Psoas muscle (tissue), 8 donors: ENCODE results near the gene RABL6. TPM values are rescaled to one million over a fixed set of nuclear protein-coding genes. Genes with fewer than 3 reads are reported as not detected.

Experiments used
- ATAC-seq, 4 donors: fragments of 200-7000 bp; cut with Tn5 transposase; one replicate each; pipeline ENCODE4 v1.9.1; 2020; ENCODE audit warnings: moderate library complexity in 3 of 4, mild to moderate bottlenecking in 2 of 4
- DNase-seq, 2 donors: peaks; one replicate each; pipeline ENCODE4 v3.0.0-alpha.2; 2020
- H3K27ac ChIP-seq: fragments of 200-600 bp; one replicate; pipeline ENCODE4 v1.8.0; 2022
- H3K27me3 ChIP-seq, 3 donors: fragments of 200-600 bp in 1 of 3; one replicate each; pipeline versions ENCODE4 v1.6.1 to v1.8.0; 2013 to 2022; ENCODE audit warnings: low read length in 2 of 3, mild to moderate bottlenecking in 2 of 3, moderate library complexity in 1 of 3; ENCODE audit not compliant: insufficient read depth in 3 of 3
- H3K36me3 ChIP-seq, 2 donors: fragments of 200-600 bp in 1 of 2; one replicate each; pipeline versions ENCODE4 v1.6.1 to v1.8.0; 2013 to 2022; ENCODE audit warnings: low read depth in 1 of 2, mild to moderate bottlenecking in 1 of 2, moderate library complexity in 1 of 2; ENCODE audit not compliant: insufficient read depth in 1 of 2
- H3K4me1 ChIP-seq: fragments of 200-600 bp; one replicate; pipeline ENCODE4 v1.8.0; 2022
- H3K4me3 ChIP-seq: fragments of 200-600 bp; one replicate; pipeline ENCODE4 v1.8.0; 2022; ENCODE audit warnings: mild to moderate bottlenecking
- H3K9me3 ChIP-seq: fragments of 200-600 bp; one replicate; pipeline ENCODE4 v1.8.0; 2022
- CTCF ChIP-seq: fragments of 200-600 bp; IDR thresholded peaks from one replicate; pipeline ENCODE4 v1.8.0; 2022; ENCODE audit warnings: antibody characterized with exemption
- WGBS, 3 donors: extraction: QIAGEN DNeasy Blood & Tissue Kit; methylation state at CpG; one replicate each; pipeline versions ENCODE4 v1.1.6 to v1.1.7; 2013; 5-methylcytosine and 5-hydroxymethylcytosine counted together
- intact Hi-C, 2 donors: fragments of 100-400 bp; cut with DNase I; formaldehyde crosslinking; loops; one replicate each; pipeline versions ENCODE4 v1.11.0 to v1.14.2; 2022
- polyA plus RNA-seq, 3 donors: library from polyadenylated mRNA; stranded (reverse); fragments of 200-250 nt; gene quantifications; one replicate each; pipeline ENCODE4 v1.2.3, GENCODE V29; 2013
- total RNA-seq, 4 donors: library from RNA; stranded (reverse); fragmentation: NEBNext Ultra II Directional in 2 of 4; extraction: Animal tissue kit (Norgen Biotek cat#: 25700) in 2 of 4; gene quantifications; one replicate each; pipeline versions ENCODE4 v1.2.1 to v1.2.4, GENCODE V29; 2021 to 2023
- donor health status: healthy with polysubstance abuse.
- donor health status: DM: no; HTN: no; CAD: no; lungs with moderate emphysema.
- donor health status: Bipolar disorder and iron deficiency.
- donor health status: healthy.
- donor health status: DM: yes; HTN: yes; CAD: no.
- donor health status: DM: no; HTN: no; CAD: no.
- donor health status: DM: no; HTN: no; CAD: no.
- donor health status: DM: yes; HTN: yes; CAD: no.

RABL6 gene
- total and polyA plus RNA-seq, 7 donors: 73.0 to 90.5 (median 82.5) TPM

GRCh38 chr9:136890661-136891060 lies 82.9 kb downstream of the RABL6 start:
- ATAC-seq: no peak
- Histone ChIP-seq H3K4me3 (no peak overlapping the region), H3K36me3 (peaks cover 0 to 25% of the 10 kb centered on the region in 2 donors), H3K4me1 (peaks cover 12% of the 10 kb centered on the region), H3K27me3 (no peaks in the 10 kb centered on the region), H3K27ac (no peak overlapping the region), H3K9me3 (no peaks in the 10 kb centered on the region)
- DNase-seq: no peak
- intact Hi-C loops: no loop called here
- TF ChIP-seq CTCF: no peak
- 83 to 89% (median 86%) methylated on average over 13 of the region's 13 CpGs for WGBS, 3 donors

Other genes starting within 250 kb of the RABL6 start
- 10 to 100 TPM; 47.0 to 55.3 (median 48.8) TPM for gene EGFL7, start 145.0 kb upstream of the RABL6 start, total RNA-seq
- gene EGFL7, start 145.0 kb upstream of the RABL6 start, polyA plus RNA-seq: 10 to 100 TPM; 34.7 to 73.4 (median 48.4) TPM
- gene AGPAT2, start 120.5 kb upstream of the RABL6 start, total RNA-seq: 10 to 100 TPM; 15.5 to 46.3 (median 31.5) TPM
- gene AGPAT2, start 120.5 kb upstream of the RABL6 start, polyA plus RNA-seq: 10 to 100 TPM; 25.9 to 66.5 (median 46.8) TPM
- gene DIPK1B, start 95.4 kb upstream of the RABL6 start, total RNA-seq: 1 to 10 TPM; 1.4 to 2.7 (median 2.3) TPM
- 1 to 10 TPM; 2.2 to 5.3 (median 3.5) TPM for gene DIPK1B, start 95.4 kb upstream of the RABL6 start, polyA plus RNA-seq
- 1 to 10 TPM in 3 of 4 donors, not detected in 1; 3.2 to 4.9 (median 4.1) TPM for gene LCN10, start 65.0 kb upstream of the RABL6 start, total RNA-seq
- 1 to 10 TPM; 3.0 to 4.6 (median 4.0) TPM for gene LCN10, start 65.0 kb upstream of the RABL6 start, polyA plus RNA-seq
- gene LCN6, start 59.4 kb upstream of the RABL6 start, total RNA-seq: 10 to 100 TPM in 1 of 4 donors, 1 to 10 TPM in 2, under 1 TPM in 1; 0.44 to 14.7 (median 5.5) TPM
- gene LCN6, start 59.4 kb upstream of the RABL6 start, polyA plus RNA-seq: 10 to 100 TPM; 10.7 to 15.0 (median 10.8) TPM
- 1 to 10 TPM in 1 of 4 donors, under 1 TPM in 2, not detected in 1; 0.44 to 1.5 (median 0.50) TPM for gene LCN8, start 49.7 kb upstream of the RABL6 start, total RNA-seq
- gene LCN8, start 49.7 kb upstream of the RABL6 start, polyA plus RNA-seq: under 1 TPM in 2 of 3 donors, not detected in 1; 0.16 to 0.17 TPM
- gene LCN15, start 43.4 kb upstream of the RABL6 start, total RNA-seq: under 1 TPM in 1 of 4 donors, not detected in 3; 0.22 TPM
- gene LCN15, start 43.4 kb upstream of the RABL6 start, polyA plus RNA-seq: 1 to 10 TPM in 1 of 3 donors, under 1 TPM in 1, not detected in 1; 0.14 to 1.4 TPM
- 10 to 100 TPM; 32.0 to 49.1 (median 45.9) TPM for gene TMEM141, start 16.6 kb upstream of the RABL6 start, total RNA-seq
- 10 to 100 TPM; 49.3 to 89.1 (median 65.1) TPM for gene TMEM141, start 16.6 kb upstream of the RABL6 start, polyA plus RNA-seq
- gene CCDC183, start 11.6 kb upstream of the RABL6 start, total RNA-seq: not detected
- gene CCDC183, start 11.6 kb upstream of the RABL6 start, polyA plus RNA-seq: under 1 TPM in 2 of 3 donors, not detected in 1; 0.03 to 0.08 TPM
- 1 to 10 TPM; 1.3 to 4.9 (median 3.5) TPM for gene AJM1, start 34.5 kb downstream of the RABL6 start, total RNA-seq
- gene AJM1, start 34.5 kb downstream of the RABL6 start, polyA plus RNA-seq: 1 to 10 TPM; 1.6 to 2.0 (median 1.7) TPM
- gene PHPT1, start 41.5 kb downstream of the RABL6 start, total RNA-seq: 100 to 1,000 TPM; 154 to 272 (median 220) TPM
- 100 to 1,000 TPM; 228 to 295 (median 288) TPM for gene PHPT1, start 41.5 kb downstream of the RABL6 start, polyA plus RNA-seq
- gene MAMDC4, start 44.4 kb downstream of the RABL6 start, total RNA-seq: 1 to 10 TPM; 1.7 to 4.7 (median 3.1) TPM
- gene MAMDC4, start 44.4 kb downstream of the RABL6 start, polyA plus RNA-seq: 1 to 10 TPM; 2.1 to 7.9 (median 2.4) TPM
- 100 to 1,000 TPM; 254 to 371 (median 331) TPM for gene EDF1, start 58.4 kb downstream of the RABL6 start, total RNA-seq
- 100 to 1,000 TPM; 241 to 534 (median 365) TPM for gene EDF1, start 58.4 kb downstream of the RABL6 start, polyA plus RNA-seq
- gene TRAF2, start 78.6 kb downstream of the RABL6 start, total RNA-seq: 10 to 100 TPM in 2 of 4 donors, 1 to 10 TPM in 2; 5.4 to 13.2 (median 9.4) TPM
- gene TRAF2, start 78.6 kb downstream of the RABL6 start, polyA plus RNA-seq: 10 to 100 TPM in 2 of 3 donors, 1 to 10 TPM in 1; 8.6 to 15.9 (median 11.1) TPM
- gene FBXW5, start 136.8 kb downstream of the RABL6 start, total RNA-seq: 100 to 1,000 TPM; 135 to 236 (median 171) TPM
- 100 to 1,000 TPM; 202 to 261 (median 213) TPM for gene FBXW5, start 136.8 kb downstream of the RABL6 start, polyA plus RNA-seq
- 1 to 10 TPM; 1.7 to 7.9 (median 5.9) TPM for gene C8G, start 137.3 kb downstream of the RABL6 start, total RNA-seq
- gene C8G, start 137.3 kb downstream of the RABL6 start, polyA plus RNA-seq: 1 to 10 TPM; 3.4 to 6.0 (median 4.5) TPM
- 1 to 10 TPM in 1 of 4 donors, under 1 TPM in 2, not detected in 1; 0.38 to 1.5 (median 0.48) TPM for gene LCN12, start 144.3 kb downstream of the RABL6 start, total RNA-seq
- under 1 TPM; 0.06 to 0.17 (median 0.13) TPM for gene LCN12, start 144.3 kb downstream of the RABL6 start, polyA plus RNA-seq
- gene PTGDS, start 169.6 kb downstream of the RABL6 start, total RNA-seq: 100 to 1,000 TPM in 1 of 4 donors, 10 to 100 TPM in 3; 23.3 to 130 (median 74.3) TPM
- gene PTGDS, start 169.6 kb downstream of the RABL6 start, polyA plus RNA-seq: 10 to 100 TPM; 29.9 to 37.9 (median 37.8) TPM
- under 1 TPM; 0.10 to 0.79 (median 0.38) TPM for gene LCNL1, start 175.0 kb downstream of the RABL6 start, total RNA-seq
- gene LCNL1, start 175.0 kb downstream of the RABL6 start, polyA plus RNA-seq: under 1 TPM; 0.04 to 0.14 (median 0.06) TPM
- gene PAXX, start 184.5 kb downstream of the RABL6 start, total RNA-seq: 10 to 100 TPM in 3 of 4 donors, 1 to 10 TPM in 1; 9.4 to 15.6 (median 12.4) TPM
- 10 to 100 TPM; 16.5 to 39.2 (median 25.2) TPM for gene PAXX, start 184.5 kb downstream of the RABL6 start, polyA plus RNA-seq
- gene CLIC3, start 188.6 kb downstream of the RABL6 start, total RNA-seq: under 1 TPM in 3 of 4 donors, not detected in 1; 0.38 to 0.90 (median 0.54) TPM
- under 1 TPM; 0.55 to 0.94 (median 0.79) TPM for gene CLIC3, start 188.6 kb downstream of the RABL6 start, polyA plus RNA-seq
- gene ABCA2, start 220.3 kb downstream of the RABL6 start, total RNA-seq: 10 to 100 TPM; 12.2 to 23.5 (median 18.3) TPM
- 10 to 100 TPM in 1 of 3 donors, 1 to 10 TPM in 2; 6.9 to 11.1 (median 8.5) TPM for gene ABCA2, start 220.3 kb downstream of the RABL6 start, polyA plus RNA-seq
- under 1 TPM in 1 of 4 donors, not detected in 3; 0.08 TPM for gene FUT7, start 224.1 kb downstream of the RABL6 start, total RNA-seq
- under 1 TPM in 2 of 3 donors, not detected in 1; 0.01 to 0.06 TPM for gene FUT7, start 224.1 kb downstream of the RABL6 start, polyA plus RNA-seq
- gene NPDC1, start 238.2 kb downstream of the RABL6 start, total RNA-seq: 10 to 100 TPM; 17.3 to 32.1 (median 22.6) TPM
- gene NPDC1, start 238.2 kb downstream of the RABL6 start, polyA plus RNA-seq: 10 to 100 TPM; 14.8 to 23.2 (median 17.6) TPM
- 1 to 10 TPM in 2 of 4 donors, under 1 TPM in 2; 0.59 to 1.4 (median 0.95) TPM for gene ENTPD2, start 246.1 kb downstream of the RABL6 start, total RNA-seq
- gene ENTPD2, start 246.1 kb downstream of the RABL6 start, polyA plus RNA-seq: under 1 TPM; 0.17 to 0.29 (median 0.28) TPM